Stimulated activated CD8-positive, alpha-beta memory T cell treated with anti-CD3 and anti-CD28 coated beads, Interleukin-2, amount 100 ng/mL, for 48 hours (primary cell): ENCODE data around the gene CCDC71L.
"Not testable (repeated sequence)": the region's sequence is repeated elsewhere in the genome, so short reads cannot be mapped to it uniquely, and the experiment has no call there.

Source experiments
- DNase-seq, 2 donors: peaks; one replicate each; pipeline ENCODE4 v3.0.0-alpha.2; 2020; ENCODE audit warnings: low read depth in 2 of 2

The CCDC71L gene

DNA sequence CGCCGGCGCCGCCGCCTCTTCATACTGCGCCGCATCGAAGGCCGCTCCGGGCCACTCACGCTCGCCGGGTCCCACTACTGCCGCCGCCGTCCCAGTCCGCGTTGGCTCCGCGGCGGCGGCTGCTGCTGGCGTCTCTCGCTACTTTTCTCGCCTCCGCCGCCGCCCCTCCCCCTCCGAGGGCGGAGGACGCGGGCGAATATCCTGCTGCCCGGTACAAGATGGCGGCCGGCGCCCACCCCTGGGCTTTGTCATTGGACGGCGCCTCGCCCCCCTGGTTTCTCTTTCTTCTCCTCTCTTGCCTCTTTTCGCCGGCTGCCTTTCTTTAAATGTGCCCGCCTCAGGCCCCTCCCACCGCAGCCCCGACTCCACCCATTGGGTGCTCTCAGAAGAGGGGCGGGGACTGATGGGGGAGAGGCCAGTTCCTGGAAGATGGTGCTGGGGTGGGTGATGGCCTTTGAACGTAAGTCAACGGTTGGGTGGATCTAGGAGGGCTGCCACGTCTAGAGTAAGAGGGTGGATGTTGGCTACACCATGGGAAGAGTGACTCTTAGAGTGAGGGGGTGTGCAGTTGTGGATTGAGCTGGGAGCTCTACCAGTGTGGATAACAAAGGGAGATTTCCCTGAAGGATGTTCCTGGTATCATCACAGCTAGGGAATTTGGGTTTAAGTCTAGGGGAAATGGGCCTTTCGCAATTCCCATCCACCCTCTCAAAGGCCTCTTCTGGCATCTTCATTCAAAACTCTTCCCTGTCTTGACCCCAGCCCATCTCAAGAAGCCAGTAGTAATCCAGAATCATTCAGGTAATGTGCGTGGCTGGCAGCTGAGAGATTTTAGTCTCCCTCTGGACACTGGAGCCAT is at the start of gene CCDC71L:
Gene CCDC71L, minus strand, starts transcription at position 297 of the 859 bp plus-strand sequence. Its CDS starts 262 bp downstream, at position 35.
- peak; percentile 86 to 95 for DNase-seq

DNA sequence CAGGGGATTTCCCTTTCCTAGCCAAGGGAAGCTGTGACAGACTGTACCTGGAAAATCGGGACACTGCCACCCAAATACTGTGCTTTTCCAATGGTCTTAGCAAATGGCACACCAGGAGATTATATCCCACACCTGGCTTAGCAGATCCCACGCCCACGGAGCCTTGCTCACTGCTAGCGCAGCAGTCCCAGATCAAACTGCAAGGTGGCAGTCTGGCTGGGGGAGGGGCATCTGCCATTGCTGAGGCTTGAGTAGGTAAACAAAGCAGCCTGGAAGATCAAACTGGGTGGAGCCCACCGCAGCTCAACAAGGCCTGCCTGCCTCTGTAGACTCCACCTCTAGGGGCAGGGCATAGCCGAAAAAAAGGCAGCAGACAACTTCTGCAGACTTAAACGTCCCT is 48.6 kb upstream of the CCDC71L start:
- not testable (repeated sequence) for DNase-seq

DNA sequence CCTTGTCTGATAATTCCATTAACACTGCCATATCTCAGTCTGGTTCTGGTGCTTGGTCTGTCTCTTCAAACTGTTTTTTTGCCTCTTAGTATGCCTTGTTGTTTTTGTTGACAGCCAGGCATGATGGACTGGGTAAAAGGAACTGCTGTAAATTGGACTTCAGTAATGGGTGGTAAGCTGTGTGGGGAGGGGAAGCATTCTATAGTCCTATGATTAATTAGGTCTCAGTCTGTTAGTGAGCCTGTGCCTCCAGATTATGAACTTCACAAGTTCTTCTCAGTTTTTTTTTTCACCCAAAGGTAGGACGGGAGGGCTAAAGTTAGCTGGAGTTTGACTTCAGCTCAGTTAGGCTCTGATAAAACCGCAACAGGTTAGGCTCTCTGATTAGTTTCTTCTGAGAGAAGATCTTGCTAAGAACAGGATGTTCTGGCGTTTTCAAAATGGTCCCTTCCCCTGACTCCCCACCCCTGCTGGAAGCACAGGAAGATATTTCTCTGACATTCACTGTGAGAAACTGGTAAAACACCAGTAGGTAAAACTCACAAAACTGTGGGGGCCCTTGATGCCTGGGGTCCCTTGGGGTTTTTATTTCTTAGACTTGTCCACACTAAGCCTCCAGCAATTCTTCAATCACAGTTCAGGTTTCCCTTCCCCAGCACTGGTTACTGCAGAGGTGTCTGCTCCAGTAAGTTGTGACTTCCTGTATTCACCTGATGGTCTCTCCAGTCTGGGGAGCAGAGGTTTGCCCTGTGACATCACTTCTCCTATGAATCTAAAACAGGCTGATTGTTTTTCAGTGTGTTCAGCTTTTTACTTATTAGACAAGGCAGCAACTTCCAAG is 43.3 kb upstream of the CCDC71L start:
- DNase-seq, result no peak

DNA sequence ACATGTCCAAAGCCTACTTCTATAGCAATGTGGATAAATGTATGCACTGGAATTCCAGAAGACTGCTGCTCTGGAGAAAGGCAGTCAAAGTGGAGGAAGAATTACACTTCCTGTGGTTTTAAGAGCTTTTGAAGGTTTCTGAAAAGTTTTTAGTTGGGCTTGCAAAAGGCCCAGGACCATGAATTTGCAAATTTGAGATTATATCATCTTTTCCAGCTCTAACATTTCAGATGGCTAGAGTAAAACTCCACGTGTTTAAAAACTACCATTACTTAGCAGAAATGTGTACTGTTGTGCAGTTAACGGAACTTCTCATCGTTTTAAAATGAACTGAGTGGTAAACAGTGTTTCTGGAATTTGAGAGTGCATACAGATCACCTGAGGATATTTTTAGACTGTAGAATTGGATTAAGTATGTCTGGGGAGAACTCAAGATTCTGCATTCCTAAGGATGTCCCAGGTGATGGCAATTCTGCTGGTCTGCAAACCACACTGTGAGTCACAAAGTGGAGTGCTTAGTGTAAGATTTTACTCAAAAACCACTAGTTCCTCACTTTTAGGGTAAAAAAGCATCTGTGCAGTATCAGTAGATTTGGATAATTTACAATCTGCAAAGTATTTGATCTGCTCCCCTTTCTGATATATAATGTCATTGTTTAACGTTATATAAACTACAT is 32.9 kb upstream of the CCDC71L start:
- DNase-seq, result no peak

DNA sequence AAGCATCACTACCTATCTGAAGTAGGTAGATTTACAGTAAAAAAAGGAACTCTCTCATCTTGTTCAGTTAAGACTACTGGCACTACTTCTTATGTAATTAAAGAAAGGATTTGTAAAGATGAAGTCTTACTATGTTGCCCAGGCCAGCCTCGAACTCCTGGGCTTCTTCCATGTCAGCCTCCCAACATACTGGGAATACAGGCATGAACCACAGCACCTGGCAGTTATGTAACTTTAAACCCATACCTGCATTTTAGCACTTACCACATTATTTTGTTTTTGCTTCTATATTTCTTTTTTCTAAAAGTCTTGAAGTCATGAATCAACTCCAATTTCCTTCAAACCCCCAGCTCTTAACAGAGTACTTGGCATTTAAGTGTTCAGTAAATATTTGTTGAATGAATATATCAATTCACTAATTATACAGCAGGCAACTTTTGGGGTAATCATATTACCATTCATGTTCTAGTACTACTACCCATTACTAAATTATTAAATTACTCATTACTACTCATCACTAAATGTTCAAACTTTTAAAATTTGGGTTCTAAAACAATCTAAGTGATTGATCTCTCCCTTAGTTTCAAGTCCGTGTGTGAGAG is 31.6 kb upstream of the CCDC71L start:
- no peak for DNase-seq

DNA sequence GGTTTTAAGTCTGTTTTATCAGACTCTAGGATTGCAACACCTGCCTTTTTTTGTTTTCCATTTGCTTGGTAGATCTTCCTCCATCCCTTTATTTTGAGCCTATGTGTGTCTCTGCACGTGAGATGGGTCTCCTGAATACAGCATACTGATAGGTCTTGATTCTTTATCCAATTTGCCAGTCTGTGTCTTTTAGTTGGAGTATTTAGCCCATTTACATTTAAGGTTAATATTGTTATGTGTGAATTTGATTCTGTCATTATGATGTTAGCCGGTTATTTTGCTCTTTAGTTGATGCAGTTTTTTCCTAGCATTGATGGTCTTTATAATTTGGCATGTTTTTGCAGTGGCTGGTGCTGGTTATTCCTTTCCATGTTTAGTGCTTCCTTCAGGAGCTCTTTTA is 27.2 kb upstream of the CCDC71L start:
- DNase-seq, result not testable (repeated sequence)

DNA sequence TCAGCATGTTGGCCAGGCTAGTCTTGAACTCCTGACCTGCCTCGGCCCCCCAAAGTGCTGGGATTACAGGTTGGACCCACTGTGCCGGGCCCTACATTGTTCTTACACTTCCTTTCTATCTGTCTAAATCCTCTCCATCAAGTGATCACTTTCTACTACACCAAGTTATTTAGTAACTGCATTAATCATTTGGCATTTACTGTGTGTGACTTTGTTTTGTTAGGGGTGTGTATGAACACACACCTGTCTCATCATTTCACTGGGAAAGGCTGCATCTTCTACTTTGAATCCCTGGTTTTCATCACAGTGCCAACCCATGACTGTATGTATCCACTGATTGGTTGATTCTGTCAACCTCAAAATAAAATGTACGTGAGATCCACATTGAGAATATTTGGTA is 23.0 kb upstream of the CCDC71L start:
- DNase-seq, result no peak

DNA sequence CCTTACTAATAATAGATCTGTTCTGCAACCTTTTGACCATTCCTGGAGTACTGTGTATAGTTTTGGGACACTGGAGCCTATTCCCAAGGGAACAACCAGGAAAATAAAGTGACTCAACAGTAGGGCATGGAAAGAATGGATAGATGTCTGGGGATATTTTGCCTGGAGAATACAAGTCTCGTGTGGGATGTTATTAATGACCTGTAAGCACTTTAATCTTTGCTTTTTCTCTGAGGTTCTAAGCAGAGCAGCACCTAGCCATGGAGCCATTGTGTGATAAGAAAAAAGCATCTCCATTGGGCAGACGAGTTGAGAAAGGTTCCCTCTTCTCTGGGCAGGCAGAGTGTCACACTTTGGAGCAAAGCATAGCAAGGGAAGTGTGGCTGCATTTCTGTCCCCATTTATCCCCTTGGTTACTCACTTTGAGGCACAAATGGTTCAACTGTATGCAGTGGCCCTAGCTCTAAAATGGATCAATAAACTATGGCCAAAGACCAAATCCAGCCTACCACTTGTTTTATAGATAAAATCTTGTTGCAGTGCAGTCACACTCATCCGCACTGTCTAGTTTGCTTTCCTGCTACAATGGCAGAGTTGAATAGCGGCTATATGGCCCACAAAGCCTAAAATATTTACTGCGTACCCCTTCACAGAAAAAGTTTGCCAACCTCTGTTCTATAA is 21.0 kb upstream of the CCDC71L start:
- no peak for DNase-seq

DNA sequence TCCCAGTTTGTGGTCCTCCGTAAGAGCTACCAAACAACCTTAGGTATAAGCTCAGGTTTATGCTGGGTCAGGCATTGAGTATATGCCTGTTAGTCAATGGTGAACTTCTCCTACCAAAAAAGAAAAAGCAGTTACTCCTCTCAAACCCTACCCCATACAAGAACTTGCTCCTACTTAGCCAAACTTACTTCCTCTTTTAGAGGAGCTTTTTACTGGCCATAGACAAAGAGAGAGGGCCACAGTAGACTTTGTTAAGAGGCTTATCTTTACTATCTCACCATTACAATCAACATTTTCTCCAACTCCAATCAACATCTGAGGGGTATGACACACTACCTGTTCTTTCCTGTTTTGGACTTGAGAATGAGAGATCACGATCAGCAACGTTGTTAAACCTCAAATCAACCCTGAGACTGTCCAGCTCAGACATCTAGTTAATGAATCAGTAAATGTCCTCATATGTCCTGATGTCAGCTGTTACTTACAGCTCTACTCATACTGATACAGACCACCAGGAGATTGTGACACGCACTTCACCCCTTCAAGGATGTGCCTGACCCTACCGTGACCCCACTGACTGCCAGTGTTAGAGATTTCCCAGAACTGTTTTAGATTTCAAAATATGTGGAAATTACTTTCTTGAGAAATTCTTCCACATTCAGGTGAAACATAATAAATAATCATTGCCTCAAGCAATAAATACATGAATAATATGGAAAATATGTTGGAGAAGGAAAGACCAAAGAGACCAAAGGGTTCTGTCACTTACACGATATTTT is 18.4 kb upstream of the CCDC71L start:
- peak in 1 of 2 donors; percentile 26 for DNase-seq

DNA sequence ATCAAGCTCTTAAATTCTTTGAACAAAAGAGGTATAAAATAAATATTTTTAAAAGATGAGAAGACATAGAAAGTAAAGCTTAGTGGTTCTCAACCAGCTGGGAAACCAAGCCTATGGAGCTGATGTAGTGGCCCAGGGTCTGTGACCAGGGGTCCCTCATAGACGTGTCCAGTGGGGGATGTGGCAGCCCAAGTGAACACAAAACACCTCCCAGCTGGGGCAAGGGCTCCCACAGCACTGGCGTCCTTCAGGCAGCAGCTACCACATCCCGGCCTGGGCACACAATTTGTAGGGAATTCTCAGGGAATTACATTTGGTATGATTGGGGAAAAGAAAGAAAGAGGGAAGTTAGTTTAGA is 17.8 kb upstream of the CCDC71L start:
- no peak for DNase-seq

DNA sequence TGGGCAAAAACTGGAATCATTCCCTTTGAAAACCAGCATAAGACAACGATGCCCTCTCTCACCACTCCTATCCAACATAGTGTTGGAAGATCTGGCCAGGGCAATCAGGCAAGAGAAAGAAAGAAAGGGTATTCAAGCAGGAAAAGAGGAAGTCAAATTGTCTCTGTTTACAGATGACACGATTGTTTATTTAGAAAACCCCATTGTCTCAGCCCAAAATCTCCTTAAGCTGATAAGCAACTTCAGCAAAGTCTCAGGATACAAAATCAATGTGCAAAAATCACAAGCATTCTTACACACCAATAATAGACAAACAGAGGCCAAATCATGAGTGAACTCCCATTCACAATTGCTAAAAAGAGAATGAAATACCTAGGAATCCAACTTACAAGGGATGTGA is 15.5 kb upstream of the CCDC71L start:
- DNase-seq, result not testable (repeated sequence)

DNA sequence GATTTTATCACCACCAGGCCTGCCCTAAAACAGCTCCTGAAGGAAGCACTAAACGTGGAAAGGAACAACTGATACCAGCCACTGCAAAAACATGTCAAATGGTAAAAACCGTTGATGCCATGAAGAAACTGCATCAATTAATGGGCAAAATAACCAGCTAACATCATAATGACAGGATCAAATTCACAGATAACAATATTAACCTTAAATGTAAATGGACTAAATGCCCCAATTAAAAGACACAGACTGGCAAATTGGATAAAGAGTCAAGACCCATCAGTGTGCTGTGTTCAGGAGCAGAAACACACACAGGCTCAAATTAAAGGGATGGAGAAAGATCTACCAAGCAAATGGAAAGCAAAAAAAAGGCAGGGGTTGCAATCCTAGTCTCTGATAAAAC is 12.7 kb upstream of the CCDC71L start:
- not testable (repeated sequence) for DNase-seq

DNA sequence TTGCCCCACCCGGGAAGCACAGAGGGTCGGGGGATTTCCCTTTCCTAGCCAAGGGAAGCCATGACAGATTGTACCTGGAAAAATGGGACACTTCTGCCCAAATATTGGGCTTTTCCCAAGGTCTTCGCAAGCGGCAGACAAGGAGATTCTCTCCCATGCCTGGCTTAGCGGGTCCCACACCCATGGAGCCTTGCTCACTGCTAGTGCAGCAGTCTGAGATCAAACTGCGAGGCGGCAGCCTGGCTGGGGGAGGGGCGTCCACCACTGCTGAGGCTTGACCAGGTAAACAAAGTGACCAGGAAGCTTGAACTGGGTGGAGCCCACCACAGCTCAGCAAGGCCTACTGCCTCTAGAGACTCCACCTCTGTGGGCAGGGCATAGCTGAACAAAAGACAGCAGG is 11.0 kb upstream of the CCDC71L start:
- not testable (repeated sequence) for DNase-seq

DNA sequence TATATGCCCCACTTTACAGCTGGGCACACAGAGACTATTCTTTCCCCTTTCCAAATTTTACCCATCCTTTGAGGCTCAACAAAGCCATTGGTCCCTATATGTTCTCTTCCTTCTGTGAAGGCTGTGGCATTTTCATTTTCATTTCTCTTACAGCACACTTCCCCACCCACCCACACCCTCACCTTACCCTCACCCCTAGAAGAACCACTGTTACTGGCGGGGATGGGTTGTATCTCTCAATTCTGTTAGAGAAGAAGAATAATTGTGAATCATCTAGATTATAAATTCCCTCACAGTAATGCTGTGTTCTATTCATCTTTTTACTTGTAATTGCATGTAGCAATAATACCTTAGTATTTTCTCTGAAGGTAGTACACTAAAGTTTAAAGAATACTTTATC is 10.2 kb upstream of the CCDC71L start:
- DNase-seq, result no peak

DNA sequence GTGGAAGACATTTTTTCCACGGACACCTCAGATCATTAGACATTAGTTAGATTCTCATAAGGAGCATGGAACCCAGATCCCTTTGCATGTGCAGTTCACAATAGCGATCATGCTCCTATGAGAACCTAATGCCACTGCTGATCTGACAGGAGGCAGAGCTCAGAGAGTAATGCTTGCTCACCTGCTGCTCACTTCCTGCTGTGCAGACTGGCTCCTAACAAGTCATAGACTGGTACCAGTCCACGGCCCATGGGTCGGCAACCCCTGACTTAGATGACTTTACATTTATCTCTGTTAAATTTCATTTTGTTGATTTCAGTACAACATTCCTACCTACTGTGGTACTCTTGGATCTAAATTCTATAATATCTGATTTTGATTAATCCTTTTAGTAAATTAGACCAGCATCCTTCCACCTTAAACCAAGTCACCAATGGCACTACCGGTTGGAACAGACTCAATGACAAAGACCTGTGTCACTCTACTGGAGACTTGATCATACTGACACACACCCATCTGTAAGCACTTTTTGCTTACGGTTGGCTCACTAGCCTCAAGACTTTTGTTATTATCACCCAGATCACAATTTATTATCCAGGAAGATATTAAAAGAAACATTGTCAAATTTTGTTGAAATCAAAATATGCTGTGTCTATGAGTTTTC is 8.0 kb upstream of the CCDC71L start:
- DNase-seq, result no peak

DNA sequence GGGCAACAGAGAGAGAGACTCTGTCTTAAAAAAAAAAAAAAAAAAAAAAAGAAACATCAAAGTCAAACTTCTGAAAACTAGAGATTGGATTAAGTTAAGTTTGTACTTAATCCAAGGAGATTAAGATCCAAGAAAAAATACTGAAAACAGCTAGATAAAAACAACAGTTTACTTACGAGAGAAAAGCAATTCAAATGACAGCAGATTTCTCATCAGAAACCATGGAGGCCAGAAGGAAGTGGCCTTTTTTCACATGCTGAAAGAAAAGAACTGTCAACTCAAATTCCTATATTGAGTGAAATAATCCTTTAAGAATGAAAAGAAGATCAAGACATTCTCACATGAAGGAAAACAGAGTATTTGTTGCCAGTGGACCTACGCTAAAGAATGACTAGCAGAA is 5.4 kb upstream of the CCDC71L start:
- DNase-seq, result no peak

DNA sequence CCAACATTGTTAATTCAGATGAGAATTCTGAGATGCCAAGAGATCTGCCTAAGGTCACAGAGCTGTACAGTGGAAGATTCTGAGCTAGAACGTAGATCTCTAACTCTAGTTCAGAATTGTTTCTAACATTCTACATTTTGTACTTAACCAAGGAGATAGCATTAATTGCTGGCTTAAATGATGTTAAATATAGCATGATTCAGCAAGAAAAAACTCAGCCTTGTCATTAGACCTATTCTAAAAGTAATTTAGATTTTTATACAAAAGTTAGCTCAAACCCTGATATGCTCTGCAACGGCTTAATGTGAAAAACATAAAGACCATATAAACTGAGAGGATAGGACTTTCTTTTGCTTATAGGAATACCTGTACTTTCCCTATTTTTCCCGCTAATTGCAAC is 3.4 kb upstream of the CCDC71L start:
- DNase-seq, result no peak

DNA sequence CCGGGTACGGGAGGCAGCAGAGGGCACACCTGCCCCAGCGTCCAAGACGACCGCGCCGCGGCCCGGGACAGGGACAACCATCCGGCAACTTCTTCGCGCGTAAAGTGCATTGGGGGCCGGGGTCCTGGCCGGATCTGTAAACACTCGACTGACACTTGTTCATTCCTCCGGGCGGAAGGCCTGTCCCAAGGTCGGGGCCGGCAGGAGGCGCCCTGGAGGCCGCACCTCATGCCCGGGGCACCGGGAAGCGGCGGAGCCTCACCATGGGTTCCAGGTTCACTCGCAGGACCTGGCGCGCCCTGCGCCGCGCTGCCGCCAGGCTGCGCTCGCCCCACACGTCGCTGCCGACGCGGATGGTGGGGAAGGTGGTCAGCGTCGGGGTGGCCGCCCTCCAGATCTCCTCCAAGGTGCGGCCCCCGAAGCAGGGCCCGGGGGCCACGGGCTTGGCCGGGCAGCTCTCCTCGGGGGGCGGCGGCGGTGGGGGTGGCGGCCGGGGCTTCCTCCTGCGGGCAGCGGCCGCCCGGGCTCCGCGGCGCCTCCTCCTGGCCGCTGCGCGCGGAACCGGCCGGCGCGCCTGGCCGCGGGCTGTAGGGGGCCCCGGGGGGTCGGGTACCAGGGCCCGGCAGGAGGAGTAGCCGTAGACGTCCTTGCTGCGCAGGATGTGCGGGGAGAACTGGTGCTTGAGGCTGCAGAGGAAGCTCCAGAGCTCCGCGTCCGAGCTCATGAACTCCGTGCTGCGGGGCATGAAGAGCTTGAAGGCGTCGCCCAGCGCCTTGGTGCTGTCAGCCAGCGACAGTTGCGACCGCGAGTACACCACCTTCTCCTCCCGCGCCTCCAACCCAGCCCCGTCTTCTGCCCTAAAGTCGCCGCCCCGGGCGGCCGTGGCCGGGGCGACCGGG is 746 bp downstream of the CCDC71L start:
- DNase-seq, result peak; percentile 77 to 78
